HEK293 (cell line): ENCODE measurements around the gene FLNA.

ENCODE experiments used
- CTCF ChIA-PET: fragments of 350-600 bp; formaldehyde crosslinking; extraction: SDS; loops from one replicate; lab custom pipeline; 2021; ENCODE audit warnings: antibody characterized with exemption; lab: Yijun Ruan, JAX
- POLR2A ChIA-PET: fragments of 300-600 bp; formaldehyde crosslinking; extraction: SDS; loops from one replicate; lab custom pipeline; 2020; ENCODE audit warnings: antibody characterized with exemption, inconsistent platforms; lab: Yijun Ruan, JAX
- H3K27ac ChIP-seq: fragments of 200-500 bp; sonication (Bioruptor generic); 2 replicates; pipeline ENCODE4 v1.5.1; 2014; ENCODE audit warnings: low read depth, low read length, control low read depth, inconsistent platforms; ENCODE audit errors: extremely low read depth
- H3K36me3 ChIP-seq, 2 experiments: fragments of 200-500 bp in 1 of 2; sonication (Bioruptor generic) in 1 of 2; 1 replicate in 1 of 2; 2 replicates in 1 of 2; pipeline ENCODE4 v1.5.1; 2014 to 2017; ENCODE audit warnings: inconsistent platforms in 2 of 2, low read length in 2 of 2; ENCODE audit not compliant: control insufficient read depth in 2 of 2, insufficient read depth in 1 of 2
- H3K4me1 ChIP-seq: fragments of 200-500 bp; sonication (Bioruptor generic); 2 replicates; pipeline ENCODE4 v1.5.1; 2014; ENCODE audit warnings: mild to moderate bottlenecking, low read length, inconsistent platforms; ENCODE audit not compliant: control insufficient read depth, insufficient read depth
- H3K4me3 ChIP-seq: 2 replicates; pipeline ENCODE4 v1.5.1; 2011; ENCODE audit warnings: low read depth, mild to moderate bottlenecking, control low read depth, low read length, moderate library complexity
- H3K9me3 ChIP-seq: fragments of 200-500 bp; sonication (Bioruptor generic); 2 replicates; pipeline ENCODE4 v1.5.1; 2014; ENCODE audit warnings: low read depth, low read length, inconsistent platforms; ENCODE audit not compliant: control insufficient read depth, insufficient read depth
- GLIS1 ChIP-seq: fragments of 450-650 bp; formaldehyde crosslinking; IDR thresholded peaks from 2 replicates; pipeline ENCODE4 v1.5.1; 2016; ENCODE audit warnings: missing biosample characterization, missing genetic modification characterization
- HIC1 ChIP-seq: fragments of 450-650 bp; formaldehyde crosslinking; IDR thresholded peaks from 2 replicates; pipeline ENCODE4 v1.5.1; 2016; ENCODE audit warnings: missing biosample characterization, missing genetic modification characterization
- OVOL3 ChIP-seq: fragments of 450-650 bp; formaldehyde crosslinking; IDR thresholded peaks from 2 replicates; pipeline ENCODE4 v1.5.1; 2016; ENCODE audit warnings: missing biosample characterization, missing genetic modification characterization
- SETDB1 ChIP-seq: IDR thresholded peaks from one replicate; pipeline ENCODE4 v1.6.1; 2017; ENCODE audit warnings: mild to moderate bottlenecking, low read length, moderate library complexity, mixed read lengths; ENCODE audit not compliant: insufficient read length
- ZBTB17 ChIP-seq: fragments of 450-650 bp; formaldehyde crosslinking; IDR thresholded peaks from 2 replicates; pipeline ENCODE4 v1.5.1; 2016; ENCODE audit warnings: missing biosample characterization, missing genetic modification characterization
- ZFP69B ChIP-seq: fragments of 450-650 bp; formaldehyde crosslinking; IDR thresholded peaks from 2 replicates; pipeline ENCODE4 v1.5.1; 2016; ENCODE audit warnings: missing biosample characterization, missing genetic modification characterization
- ZNF121 ChIP-seq: fragments of 450-650 bp; formaldehyde crosslinking; IDR thresholded peaks from 2 replicates; pipeline ENCODE4 v1.5.1; 2016; ENCODE audit warnings: missing biosample characterization, missing genetic modification characterization
- ZNF274 ChIP-seq, 2 experiments: fragments of 200-500 bp in 1 of 2; fragments of 450-650 bp in 1 of 2; sonication (Bioruptor generic) in 1 of 2; formaldehyde crosslinking in 1 of 2; IDR thresholded peaks; 2 replicates each; pipeline versions ENCODE4 v1.5.1 to v1.6.1; 2014 to 2016; ENCODE audit warnings: borderline replicate concordance in 1 of 2, inconsistent platforms in 1 of 2, low read length in 1 of 2, missing biosample characterization in 1 of 2, missing genetic modification characterization in 1 of 2
- ZNF341 ChIP-seq: fragments of 450-650 bp; formaldehyde crosslinking; IDR thresholded peaks from 2 replicates; pipeline ENCODE4; 2016; ENCODE audit warnings: low read depth, missing biosample characterization, missing genetic modification characterization
- ZNF433 ChIP-seq: fragments of 450-650 bp; formaldehyde crosslinking; IDR thresholded peaks from 2 replicates; pipeline ENCODE4 v1.5.1; 2016; ENCODE audit warnings: missing biosample characterization, missing genetic modification characterization, low read depth
- ZNF600 ChIP-seq: fragments of 450-650 bp; formaldehyde crosslinking; IDR thresholded peaks from 2 replicates; pipeline ENCODE4 v1.5.1; 2016; ENCODE audit warnings: missing biosample characterization, missing genetic modification characterization
- ZNF707 ChIP-seq: fragments of 450-650 bp; formaldehyde crosslinking; IDR thresholded peaks from 2 replicates; pipeline ENCODE4 v1.5.1; 2016; ENCODE audit warnings: missing biosample characterization, missing genetic modification characterization
- ZXDB ChIP-seq: fragments of 450-650 bp; formaldehyde crosslinking; IDR thresholded peaks from 2 replicates; pipeline ENCODE4 v1.5.1; 2016; ENCODE audit warnings: missing biosample characterization, missing genetic modification characterization

Gene FLNA

GRCh38 chrX:154350429-154351182 lies 23.8 kb downstream of the FLNA start:
- no peak overlapping the region for H3K27ac ChIP-seq
- H3K9me3 ChIP-seq, result no peaks in the 10 kb centered on the region
- no peaks in the 10 kb centered on the region for H3K4me1 ChIP-seq
- ChIA-PET CTCF (no interaction called here), POLR2A (interaction anchor here (1.2 kb wide), 1 partner anchor 12 kb away, joined by 3 read pairs; no protein-coding TSS in a partner anchor)
- H3K4me3 ChIP-seq, result no peak overlapping the region
- H3K36me3 ChIP-seq, result peaks cover 0 to 76% of the 10 kb centered on the region in 2 experiments; a peak in 1 of 3 replicates
- TF ChIP-seq ZFP69B (tag by site-specific recombination), result no peak
- TF ChIP-seq ZNF707, result no peak
- TF ChIP-seq ZNF121, result no peak
- TF ChIP-seq ZNF274 (IDR thresholded peaks at IDR 0.05; ENCODE audit: low read length), result no peak
- no peak for TF ChIP-seq ZNF274 (tag by site-specific recombination; IDR thresholded peaks at IDR 0.05; ENCODE audit: borderline replicate concordance)
- no peak for TF ChIP-seq ZNF433 (tag by site-specific recombination)
- TF ChIP-seq ZXDB (tag by site-specific recombination), result no peak

- Histone ChIP-seq H3K9me3 (no peaks in the 10 kb centered on the region), H3K36me3 (peaks cover 0 to 70% of the 10 kb centered on the region in 2 experiments; a peak in 1 of 3 replicates), H3K4me3 (no peak overlapping the region), H3K27ac (no peak overlapping the region), H3K4me1 (no peaks in the 10 kb centered on the region)
- POLR2A ChIA-PET, result interaction anchor here (1.1 to 1.6 kb wide), 4 partner anchors 8 to 34 kb away, joined by 3 to 12 read pairs (median 4); no protein-coding TSS in a partner anchor
- TF ChIP-seq ZBTB17 (tag by site-specific recombination) (no peak), ZNF600 (tag by site-specific recombination) (peak; percentile 21; the same call in 1 of the 2 replicates)
- CTCF ChIA-PET, result interaction anchor here (0.8 kb wide), 1 partner anchor 23 kb away, joined by 3 read pairs; no protein-coding TSS in a partner anchor
These were observed 24.5 kb downstream of the FLNA start for GRCh38 chrX:154349979-154350378.

- TF ChIP-seq HIC1 (tag by site-specific recombination), result peak; percentile 54; the same call in 1 of the 2 replicates
- no peak for TF ChIP-seq OVOL3
- TF ChIP-seq GLIS1, result no peak
- TF ChIP-seq, all 188 proteins: peak for 1
- Histone ChIP-seq H3K36me3 (peaks cover 0 to 64% of the 10 kb centered on the region in 2 experiments; a peak in 1 of 3 replicates), H3K27ac (no peak overlapping the region), H3K4me1 (no peaks in the 10 kb centered on the region), H3K9me3 (no peaks in the 10 kb centered on the region), H3K4me3 (no peak overlapping the region)
- ChIA-PET POLR2A (interaction anchor here (0.9 to 2.4 kb wide), 7 partner anchors 8 to 34 kb away, joined by 3 to 12 read pairs (median 6); no protein-coding TSS in a partner anchor), CTCF (interaction anchor here (0.8 kb wide), 1 partner anchor 24 kb away, joined by 3 read pairs; no protein-coding TSS in a partner anchor)
These were observed 25.0 kb downstream of the FLNA start for GRCh38 chrX:154349359-154349935.

GRCh38 chrX:154348646-154349358 lies 25.6 kb downstream of the FLNA start:
- Histone ChIP-seq H3K9me3 (no peaks in the 10 kb centered on the region), H3K4me1 (no peaks in the 10 kb centered on the region), H3K27ac (no peak overlapping the region), H3K36me3 (peaks cover 0 to 58% of the 10 kb centered on the region in 2 experiments; a peak in 1 of 3 replicates), H3K4me3 (no peak overlapping the region)
- ChIA-PET CTCF (no interaction called here), POLR2A (interaction anchor here (0.9 to 2.4 kb wide), 6 partner anchors 9 to 35 kb away, joined by 3 to 12 read pairs (median 6); no protein-coding TSS in a partner anchor)
- 0 out of 2 replicates have a peak, but pooled peaks have one; percentile 16 for TF ChIP-seq ZNF600 (tag by site-specific recombination)
- no peak for TF ChIP-seq SETDB1
- 0 out of 2 replicates have a peak, but pooled peaks have one; percentile 28 for TF ChIP-seq ZNF341 (tag by site-specific recombination)
